Muscle layer of duodenum (tissue), 2 donors: ENCODE results near the gene MCCD1.
"Not testable (repeated sequence)": the region's sequence is repeated elsewhere in the genome, so short reads cannot be mapped to it uniquely, and the experiment has no call there.

Experiments
- H3K27ac ChIP-seq: one replicate; pipeline ENCODE4 v1.7.0; 2013; ENCODE audit warnings: mild to moderate bottlenecking, low read length
- H3K27me3 ChIP-seq: one replicate; pipeline ENCODE4 v1.7.0; 2013; ENCODE audit warnings: low read depth, mild to moderate bottlenecking, control low read depth, low read length
- H3K36me3 ChIP-seq, 2 donors: one replicate each; pipeline ENCODE4 v1.7.0; 2013; ENCODE audit warnings: low read length in 2 of 2, control low read depth in 1 of 2, mild to moderate bottlenecking in 1 of 2; ENCODE audit not compliant: insufficient read depth in 2 of 2, control insufficient read depth in 1 of 2
- H3K4me1 ChIP-seq, 2 donors: one replicate each; pipeline ENCODE4 v1.7.0; 2013; ENCODE audit warnings: low read length in 2 of 2, mild to moderate bottlenecking in 2 of 2, control low read depth in 1 of 2, moderate library complexity in 1 of 2; ENCODE audit not compliant: insufficient read depth in 2 of 2, control insufficient read depth in 1 of 2
- H3K4me3 ChIP-seq, 2 donors: one replicate each; pipeline ENCODE4 v1.7.0; 2013; ENCODE audit warnings: low read length in 2 of 2, low read depth in 1 of 2, mild to moderate bottlenecking in 1 of 2
- H3K9me3 ChIP-seq, 2 donors: one replicate each; pipeline ENCODE4 v1.7.0; 2013; ENCODE audit warnings: low read length in 2 of 2, control low read depth in 1 of 2, mild to moderate bottlenecking in 1 of 2; ENCODE audit not compliant: control insufficient read depth in 1 of 2
- donor health status: healthy.

MCCD1 gene

GRCh38 chr6:31546958-31547726 lies 18.4 kb downstream of the MCCD1 start, which contains the start of gene NFKBIL1:
NFKBIL1 (plus strand) TSS chr6:31547608; CDS start chr6:31547695, 87 bp downstream.
- Histone ChIP-seq H3K9me3 (no peaks in the 10 kb centered on the region), H3K36me3 (peaks cover 7 to 13% of the 10 kb centered on the region in 2 donors), H3K27ac (peak within 1 kb of the TSS; percentile 72), H3K4me3 (peak within 1 kb of the TSS; percentile 61 to 74), H3K4me1 (peaks cover 4 to 22% of the 10 kb centered on the region in 2 donors), H3K27me3 (no peaks in the 10 kb centered on the region)

DNA sequence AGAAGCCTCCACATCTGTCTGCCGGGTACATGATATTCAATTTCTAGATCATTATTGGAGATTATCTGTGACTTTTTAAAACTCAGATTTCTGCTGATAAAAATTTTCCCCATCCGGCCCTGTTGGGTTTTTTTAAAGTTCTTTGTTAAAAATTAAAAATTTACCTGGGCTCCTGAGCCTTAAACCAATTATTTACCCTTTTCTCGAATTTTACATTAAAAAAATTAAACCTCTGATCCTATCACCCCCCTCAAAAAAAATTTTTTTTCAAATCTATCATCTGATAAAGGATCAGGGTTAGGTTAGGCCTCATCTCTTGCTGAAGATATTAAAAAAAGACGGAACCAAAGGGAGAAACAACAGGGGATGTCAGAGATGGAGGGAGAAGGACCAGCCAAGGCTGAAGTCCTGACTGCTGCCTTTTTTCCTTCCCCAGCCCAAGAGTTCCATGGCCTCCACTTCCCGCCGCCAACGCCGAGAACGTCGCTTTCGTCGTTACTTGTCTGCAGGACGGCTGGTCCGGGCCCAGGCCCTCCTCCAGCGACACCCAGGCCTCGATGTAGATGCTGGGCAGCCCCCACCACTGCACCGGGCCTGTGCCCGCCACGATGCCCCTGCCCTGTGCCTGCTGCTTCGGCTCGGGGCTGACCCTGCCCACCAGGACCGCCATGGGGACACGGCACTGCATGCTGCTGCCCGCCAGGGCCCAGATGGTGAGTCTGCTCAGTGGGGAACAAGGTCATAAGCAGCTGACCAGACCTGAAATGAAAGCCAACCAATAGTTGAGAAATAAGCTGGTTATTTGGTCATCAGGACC lies 19.2 kb downstream of the MCCD1 start:
- peak overlapping the region; percentile 61 to 74 for H3K4me3 ChIP-seq
- peaks cover 4 to 19% of the 10 kb centered on the region in 2 donors for H3K4me1 ChIP-seq
- H3K36me3 ChIP-seq = peaks cover 7 to 13% of the 10 kb centered on the region in 2 donors
- H3K9me3 ChIP-seq = no peaks in the 10 kb centered on the region
- H3K27me3 ChIP-seq = no peaks in the 10 kb centered on the region
- H3K27ac ChIP-seq = peak overlapping the region; percentile 72

- no peaks in the 10 kb centered on the region for H3K9me3 ChIP-seq
- H3K4me3 ChIP-seq = peak overlapping the region in 1 of 2 donors; percentile 61
- H3K36me3 ChIP-seq = peaks cover 7 to 13% of the 10 kb centered on the region in 2 donors
- peak overlapping the region; percentile 72 for H3K27ac ChIP-seq
- peaks cover 4 to 19% of the 10 kb centered on the region in 2 donors for H3K4me1 ChIP-seq
- H3K27me3 ChIP-seq = no peaks in the 10 kb centered on the region
Measured at GRCh38 chr6:31548544-31548873, 19.7 kb downstream of the MCCD1 start.

- not testable (repeated sequence) for H3K4me3 ChIP-seq, H3K27me3 ChIP-seq, H3K27ac ChIP-seq, H3K9me3 ChIP-seq
- Histone ChIP-seq H3K4me1 (peaks cover 4 to 19% of the 10 kb centered on the region in 2 donors), H3K36me3 (peaks cover 12 to 13% of the 10 kb centered on the region in 2 donors)
Measured at GRCh38 chr6:31551371-31551770, 22.6 kb downstream of the MCCD1 start.

DNA sequence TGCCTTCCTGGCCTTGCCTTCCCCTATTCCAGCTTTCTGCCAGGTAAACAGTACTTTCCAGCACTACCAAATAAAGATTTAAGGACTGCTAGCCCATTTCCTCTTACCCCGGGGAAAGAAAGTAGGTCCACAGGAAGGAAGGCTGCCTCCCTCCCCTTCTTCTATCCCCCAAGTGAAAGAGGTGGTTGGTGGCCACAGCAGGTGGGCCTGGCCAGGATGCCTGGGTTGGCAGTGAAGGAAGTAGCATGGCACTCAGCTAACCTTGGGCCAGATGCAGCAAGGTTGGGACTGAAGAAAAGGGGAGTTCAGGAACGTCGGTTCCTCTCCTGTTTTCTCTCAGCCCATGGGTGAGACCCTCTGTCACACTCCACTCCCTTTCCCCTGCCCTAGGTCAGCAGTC lies 27.5 kb downstream of the MCCD1 start:
- no peak overlapping the region for H3K4me3 ChIP-seq
- no peaks in the 10 kb centered on the region for H3K27me3 ChIP-seq
- no peak overlapping the region for H3K27ac ChIP-seq
- H3K4me1 ChIP-seq = peaks cover 0 to 8% of the 10 kb centered on the region in 2 donors
- H3K9me3 ChIP-seq = no peaks in the 10 kb centered on the region
- peaks cover 10 to 36% of the 10 kb centered on the region in 2 donors for H3K36me3 ChIP-seq

DNA sequence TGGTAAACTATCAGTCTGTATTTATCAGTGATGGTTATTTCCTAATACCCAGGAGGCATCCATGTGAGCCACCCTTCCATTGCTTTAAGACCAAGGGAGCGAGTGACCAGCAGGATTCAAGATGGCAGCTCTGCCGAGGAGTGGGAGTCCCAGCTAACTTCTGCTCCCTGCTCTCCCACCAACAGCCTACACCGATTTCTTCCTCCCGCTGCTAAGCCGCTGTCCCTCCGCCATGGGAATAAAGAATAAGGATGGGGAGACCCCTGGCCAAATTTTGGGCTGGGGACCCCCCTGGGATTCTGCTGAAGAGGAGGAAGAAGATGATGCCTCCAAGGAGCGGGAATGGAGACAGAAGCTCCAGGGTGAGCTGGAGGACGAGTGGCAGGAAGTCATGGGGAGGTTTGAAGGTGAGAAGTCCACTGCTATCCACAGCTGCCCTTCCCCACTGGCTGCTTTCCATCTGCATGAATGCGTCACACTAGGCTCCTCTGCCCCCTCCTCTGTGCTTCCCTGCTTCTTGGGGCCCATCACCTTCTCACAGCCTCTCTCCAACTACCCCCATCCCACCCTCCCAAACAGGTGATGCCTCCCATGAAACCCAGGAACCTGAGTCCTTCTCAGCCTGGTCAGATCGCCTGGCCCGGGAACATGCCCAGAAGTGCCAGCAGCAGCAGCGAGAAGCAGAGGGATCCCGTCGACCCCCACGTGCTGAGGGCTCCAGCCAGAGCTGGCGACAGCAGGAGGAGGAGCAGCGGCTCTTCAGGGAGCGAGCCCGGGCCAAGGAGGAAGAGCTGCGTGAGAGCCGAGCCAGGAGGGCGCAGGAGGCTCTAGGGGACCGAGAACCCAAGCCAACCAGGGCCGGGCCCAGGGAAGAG lies 28.9 kb downstream of the MCCD1 start:
- Histone ChIP-seq H3K27me3 (no peaks in the 10 kb centered on the region), H3K4me3 (no peak overlapping the region), H3K4me1 (peaks cover 0 to 8% of the 10 kb centered on the region in 2 donors), H3K36me3 (peaks cover 10 to 36% of the 10 kb centered on the region in 2 donors), H3K27ac (no peak overlapping the region), H3K9me3 (no peaks in the 10 kb centered on the region)

DNA sequence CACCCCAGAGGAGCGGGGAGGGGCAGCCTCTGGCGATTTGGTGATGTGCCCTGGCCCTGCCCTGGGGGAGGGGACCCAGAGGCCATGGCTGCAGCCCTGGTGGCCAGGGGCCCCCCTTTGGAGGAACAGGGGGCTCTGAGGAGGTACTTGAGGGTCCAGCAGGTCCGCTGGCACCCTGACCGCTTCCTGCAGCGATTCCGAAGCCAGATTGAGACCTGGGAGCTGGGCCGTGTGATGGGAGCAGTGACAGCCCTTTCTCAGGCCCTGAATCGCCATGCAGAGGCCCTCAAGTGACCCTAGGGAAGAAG lies 29.5 kb downstream of the MCCD1 start:
- H3K4me1 ChIP-seq = peaks cover 0 to 8% of the 10 kb centered on the region in 2 donors
- no peaks in the 10 kb centered on the region for H3K9me3 ChIP-seq
- peaks cover 10 to 36% of the 10 kb centered on the region in 2 donors for H3K36me3 ChIP-seq
- no peak overlapping the region for H3K27ac ChIP-seq
- H3K27me3 ChIP-seq = no peaks in the 10 kb centered on the region
- no peak overlapping the region for H3K4me3 ChIP-seq

DNA sequence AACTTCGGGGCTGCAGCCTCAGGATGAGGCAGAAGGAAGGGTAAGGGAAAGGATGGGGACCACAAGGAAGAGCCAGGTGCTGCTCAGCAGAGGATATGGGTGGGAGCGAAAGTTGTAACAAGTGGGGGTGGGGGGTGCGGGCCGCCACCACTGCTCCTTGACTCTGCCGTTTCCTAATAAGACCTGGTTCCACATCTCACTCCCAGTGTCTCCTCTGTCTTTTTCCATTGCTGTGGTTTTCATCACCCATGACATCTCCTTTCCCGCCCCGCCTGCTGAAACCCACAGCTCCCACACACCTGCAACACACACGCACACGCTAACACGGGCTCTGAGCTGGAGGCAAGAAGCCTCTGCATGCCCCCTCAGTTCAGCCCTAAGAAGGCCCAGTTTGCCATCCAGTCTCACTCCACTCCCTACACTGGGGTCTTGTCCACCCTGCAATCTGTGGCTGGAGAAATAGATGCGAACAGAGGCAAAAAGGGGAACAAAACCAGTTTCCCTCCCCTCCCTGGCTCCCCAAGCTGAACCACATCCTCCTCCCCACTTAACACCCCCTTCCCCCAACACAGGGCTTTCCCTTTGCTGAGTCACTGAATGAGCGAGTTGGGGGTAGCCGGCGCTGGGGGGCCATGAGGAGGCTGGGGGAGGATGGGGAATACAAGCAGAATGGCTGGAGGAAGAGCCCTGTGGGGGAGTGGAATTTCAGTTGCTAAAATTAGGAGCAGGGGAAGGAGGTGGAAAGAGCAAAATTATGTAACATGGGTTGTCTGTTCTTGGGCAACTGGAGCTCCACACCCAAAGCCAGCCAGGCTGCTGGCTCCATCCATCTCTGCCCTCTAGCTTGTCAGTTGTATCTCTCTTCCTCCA lies 30.1 kb downstream of the MCCD1 start:
- Histone ChIP-seq H3K4me3 (no peak overlapping the region), H3K27ac (peak overlapping the region; percentile 0)

DNA sequence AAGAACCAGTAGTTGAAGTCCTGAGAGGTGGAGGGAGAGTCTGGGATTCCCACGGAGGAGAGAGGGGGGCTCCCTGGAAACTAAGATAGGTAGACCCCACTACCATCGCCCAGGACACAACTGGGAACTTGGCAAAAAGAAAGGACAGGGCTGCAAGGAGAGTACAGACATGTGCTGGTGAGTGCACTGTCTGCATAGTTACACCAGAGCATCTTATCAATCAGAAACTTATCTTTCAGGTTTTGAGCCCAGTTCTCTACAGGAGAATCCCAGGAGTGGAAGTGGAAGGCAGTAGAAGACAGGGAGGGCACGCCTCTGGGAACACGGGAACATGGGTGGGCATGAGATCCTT lies 30.8 kb downstream of the MCCD1 start:
- Histone ChIP-seq H3K4me1 (peaks cover 0 to 8% of the 10 kb centered on the region in 2 donors), H3K4me3 (no peak overlapping the region), H3K9me3 (no peaks in the 10 kb centered on the region), H3K36me3 (peaks cover 10 to 36% of the 10 kb centered on the region in 2 donors), H3K27me3 (no peaks in the 10 kb centered on the region), H3K27ac (peak overlapping the region; percentile 0)

More for the DNA sequence above, 30.1 kb downstream of the MCCD1 start:
- no peaks in the 10 kb centered on the region for H3K9me3 ChIP-seq
- H3K36me3 ChIP-seq = peaks cover 10 to 36% of the 10 kb centered on the region in 2 donors
- H3K27me3 ChIP-seq = no peaks in the 10 kb centered on the region
- peaks cover 0 to 8% of the 10 kb centered on the region in 2 donors for H3K4me1 ChIP-seq

GRCh38 chr6:31559958-31560696 lies 31.4 kb downstream of the MCCD1 start:
- Histone ChIP-seq H3K27ac (peak overlapping the region; percentile 0), H3K36me3 (peaks cover 10 to 36% of the 10 kb centered on the region in 2 donors), H3K27me3 (no peaks in the 10 kb centered on the region), H3K4me1 (peaks cover 0 to 8% of the 10 kb centered on the region in 2 donors), H3K9me3 (no peaks in the 10 kb centered on the region), H3K4me3 (no peak overlapping the region)
